Islet precursor cell (in vitro differentiated cells): ENCODE data around the gene CCDC59.
"Not testable (repeated sequence)": the region's sequence is repeated elsewhere in the genome, so short reads cannot be mapped to it uniquely, and the experiment has no call there.

Source experiments
- DNase-seq: peaks from one replicate; pipeline ENCODE4 v3.0.0-alpha.2; 2018

The CCDC59 gene

GRCh38 chr12:82358200-82359114 lies at the start of gene CCDC59, which contains the start of gene METTL25:
CCDC59 (minus strand) TSS chr12:82358387; CDS start chr12:82358376, 11 bp downstream.
METTL25 (plus strand) TSS chr12:82358529; CDS start chr12:82358566, 37 bp downstream.
- DNase-seq = peak; percentile 99

GRCh38 chr12:82407481-82407880 lies 49.3 kb upstream of the CCDC59 start:
- no peak for DNase-seq

GRCh38 chr12:82406651-82407050 lies 48.5 kb upstream of the CCDC59 start:
- no peak for DNase-seq

GRCh38 chr12:82400819-82401218 lies 42.6 kb upstream of the CCDC59 start:
- DNase-seq = no peak

GRCh38 chr12:82398879-82399278 lies 40.7 kb upstream of the CCDC59 start:
- no peak for DNase-seq

- DNase-seq = no peak
Measured at GRCh38 chr12:82383930-82384552, 25.9 kb upstream of the CCDC59 start.

GRCh38 chr12:82378997-82379396 lies 20.8 kb upstream of the CCDC59 start:
- DNase-seq = no peak

GRCh38 chr12:82375201-82375600 lies 17.0 kb upstream of the CCDC59 start:
- no peak for DNase-seq

- no peak for DNase-seq
Measured at GRCh38 chr12:82366197-82366596, 8.0 kb upstream of the CCDC59 start.

- DNase-seq = no peak
Measured at GRCh38 chr12:82363990-82364389, 5.8 kb upstream of the CCDC59 start.

GRCh38 chr12:82361461-82361915 lies 3.3 kb upstream of the CCDC59 start:
- no peak for DNase-seq

GRCh38 chr12:82360834-82361233 lies 2.6 kb upstream of the CCDC59 start:
- not testable (repeated sequence) for DNase-seq

GRCh38 chr12:82359115-82359478 lies 910 bp upstream of the CCDC59 start:
- DNase-seq = peak; percentile 67

- DNase-seq = no peak
Measured at GRCh38 chr12:82357845-82358199, 365 bp downstream of the CCDC59 start.

- no peak for DNase-seq
Measured at GRCh38 chr12:82357340-82357739, 847 bp downstream of the CCDC59 start.

- no peak for DNase-seq
Measured at GRCh38 chr12:82351390-82351789, 6.8 kb downstream of the CCDC59 start.

- no peak for DNase-seq
Measured at GRCh38 chr12:82350161-82350560, 8.0 kb downstream of the CCDC59 start.

- DNase-seq = no peak
Measured at GRCh38 chr12:82329508-82329907, 28.7 kb downstream of the CCDC59 start.

GRCh38 chr12:82327861-82328260 lies 30.3 kb downstream of the CCDC59 start:
- no peak for DNase-seq

GRCh38 chr12:82326905-82327503 lies 31.2 kb downstream of the CCDC59 start:
- DNase-seq = no peak

GRCh38 chr12:82325540-82326336 lies 32.4 kb downstream of the CCDC59 start:
- DNase-seq = no peak

- DNase-seq = no peak
Measured at GRCh38 chr12:82319276-82319675, 38.9 kb downstream of the CCDC59 start.

GRCh38 chr12:82314406-82314892 lies 43.7 kb downstream of the CCDC59 start:
- peak; percentile 96 for DNase-seq
